Measurements from ENCODE around the gene GSTO1.

DNA sequence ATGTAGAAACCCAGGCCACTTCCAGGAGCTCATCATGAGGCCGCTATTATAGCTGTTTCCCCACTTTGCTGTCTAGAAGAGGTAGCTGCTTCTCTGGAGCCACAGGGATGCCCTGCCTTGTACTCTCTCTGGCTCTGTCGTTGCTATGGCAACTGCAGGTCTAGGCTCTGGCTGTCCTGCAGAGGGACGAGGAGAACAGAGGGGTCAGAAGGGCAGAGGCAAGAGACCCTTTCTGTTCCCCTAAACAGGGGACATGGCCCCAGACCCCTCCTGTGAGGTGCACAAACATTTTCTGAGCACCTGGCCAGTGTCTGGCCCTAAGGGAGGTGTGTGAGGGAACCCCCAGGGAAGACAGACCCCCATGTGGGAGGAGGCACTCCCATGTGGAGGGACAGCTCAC, 52.2 kb downstream of the GSTO1 start:
- TF ChIP-seq, protein P1, sequence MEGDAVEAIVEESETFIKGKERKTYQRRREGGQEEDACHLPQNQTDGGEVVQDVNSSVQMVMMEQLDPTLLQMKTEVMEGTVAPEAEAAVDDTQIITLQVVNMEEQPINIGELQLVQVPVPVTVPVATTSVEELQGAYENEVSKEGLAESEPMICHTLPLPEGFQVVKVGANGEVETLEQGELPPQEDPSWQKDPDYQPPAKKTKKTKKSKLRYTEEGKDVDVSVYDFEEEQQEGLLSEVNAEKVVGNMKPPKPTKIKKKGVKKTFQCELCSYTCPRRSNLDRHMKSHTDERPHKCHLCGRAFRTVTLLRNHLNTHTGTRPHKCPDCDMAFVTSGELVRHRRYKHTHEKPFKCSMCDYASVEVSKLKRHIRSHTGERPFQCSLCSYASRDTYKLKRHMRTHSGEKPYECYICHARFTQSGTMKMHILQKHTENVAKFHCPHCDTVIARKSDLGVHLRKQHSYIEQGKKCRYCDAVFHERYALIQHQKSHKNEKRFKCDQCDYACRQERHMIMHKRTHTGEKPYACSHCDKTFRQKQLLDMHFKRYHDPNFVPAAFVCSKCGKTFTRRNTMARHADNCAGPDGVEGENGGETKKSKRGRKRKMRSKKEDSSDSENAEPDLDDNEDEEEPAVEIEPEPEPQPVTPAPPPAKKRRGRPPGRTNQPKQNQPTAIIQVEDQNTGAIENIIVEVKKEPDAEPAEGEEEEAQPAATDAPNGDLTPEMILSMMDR (IDR thresholded peaks at IDR 0.05): no peak
- no peak for TF ChIP-seq POLR2AphosphoS5 (IDR thresholded peaks at IDR 0.05; ENCODE audit: low read depth, low read length)

Measured in Panc1 (cell line).